ENCODE measurements around the gene SYT13.

SYT13 gene

GRCh38 chr11:45245218-45246045, 40.7 kb downstream of the SYT13 start:
- TF ChIP-seq CTCF (IDR thresholded peaks at IDR 0.05; ENCODE audit: low read depth, low read length, missing control alignments) = no peak
- in situ Hi-C loops (cut with HindIII; ENCODE audit: low pct_ligation_motif_present, low sequenced_read_pairs) = no loop called here
- H3K27me3 ChIP-seq (replicated peaks) = no peaks in the 10 kb centered on the region
- DNase-seq = no peak
- no peaks in the 10 kb centered on the region for H3K36me3 ChIP-seq (replicated peaks)
- no peak overlapping the region for H3K27ac ChIP-seq
- no peak overlapping the region for H3K4me3 ChIP-seq (ENCODE audit: low read depth, low read length)

- Histone ChIP-seq H3K27ac (no peak overlapping the region), H3K4me3 (ENCODE audit: low read depth, low read length) (no peak overlapping the region), H3K27me3 (replicated peaks) (no peaks in the 10 kb centered on the region), H3K36me3 (replicated peaks) (no peaks in the 10 kb centered on the region)
- TF ChIP-seq CTCF (IDR thresholded peaks at IDR 0.05; ENCODE audit: low read depth, low read length, missing control alignments) = no peak
- DNase-seq = no peak
- in situ Hi-C loops (cut with HindIII; ENCODE audit: low pct_ligation_motif_present, low sequenced_read_pairs) = no loop called here
These were observed 42.2 kb downstream of the SYT13 start for GRCh38 chr11:45243967-45244366.

- Histone ChIP-seq H3K36me3 (replicated peaks) (no peaks in the 10 kb centered on the region), H3K27me3 (replicated peaks) (peaks cover 4% of the 10 kb centered on the region), H3K27ac (no peak overlapping the region), H3K4me3 (ENCODE audit: low read depth, low read length) (no peak overlapping the region)
- no peak for TF ChIP-seq CTCF (IDR thresholded peaks at IDR 0.05; ENCODE audit: low read depth, low read length, missing control alignments)
- no peak for DNase-seq
- in situ Hi-C loops (cut with HindIII; ENCODE audit: low pct_ligation_motif_present, low sequenced_read_pairs) = no loop called here
These were observed 46.4 kb downstream of the SYT13 start for GRCh38 chr11:45239733-45240132.

- DNase-seq = peak; percentile 84
- Histone ChIP-seq H3K4me3 (ENCODE audit: low read depth, low read length) (no peak overlapping the region), H3K36me3 (replicated peaks) (no peaks in the 10 kb centered on the region), H3K27ac (no peak overlapping the region), H3K27me3 (replicated peaks) (peaks cover 4% of the 10 kb centered on the region)
- in situ Hi-C loops (cut with HindIII; ENCODE audit: low pct_ligation_motif_present, low sequenced_read_pairs) = no loop called here
- TF ChIP-seq CTCF (IDR thresholded peaks at IDR 0.05; ENCODE audit: low read depth, low read length, missing control alignments) = no peak
These were observed 47.4 kb downstream of the SYT13 start for GRCh38 chr11:45238724-45239123.

- no peak for TF ChIP-seq CTCF (IDR thresholded peaks at IDR 0.05; ENCODE audit: low read depth, low read length, missing control alignments)
- no peaks in the 10 kb centered on the region for H3K36me3 ChIP-seq (replicated peaks)
- H3K27ac ChIP-seq = no peak overlapping the region
- DNase-seq = no peak
- in situ Hi-C loops (cut with HindIII; ENCODE audit: low pct_ligation_motif_present, low sequenced_read_pairs) = no loop called here
- H3K4me3 ChIP-seq (ENCODE audit: low read depth, low read length) = no peak overlapping the region
- peaks cover 4% of the 10 kb centered on the region for H3K27me3 ChIP-seq (replicated peaks)
These were observed 48.3 kb downstream of the SYT13 start for GRCh38 chr11:45237711-45238315.

Measured in brain microvascular endothelial cell (primary cell).